Colonic mucosa (tissue), 4 donors: ENCODE measurements around the gene MTUS2. TPM values are rescaled to one million over a fixed set of nuclear protein-coding genes. Genes with fewer than 3 reads are reported as not detected.

Experiments
- DNase-seq: peaks from one replicate; pipeline ENCODE4 v3.0.0-alpha.2; 2020
- H3K27ac ChIP-seq: fragments of 200-600 bp; one replicate; pipeline ENCODE4 v1.8.0; 2021
- H3K27me3 ChIP-seq: fragments of 200-600 bp; one replicate; pipeline ENCODE4 v1.8.0; 2021
- H3K36me3 ChIP-seq: fragments of 200-600 bp; one replicate; pipeline ENCODE4 v1.8.0; 2021
- H3K4me1 ChIP-seq: fragments of 200-600 bp; one replicate; pipeline ENCODE4 v1.8.0; 2021; ENCODE audit warnings: mild to moderate bottlenecking
- H3K4me3 ChIP-seq: fragments of 200-600 bp; one replicate; pipeline ENCODE4 v1.8.0; 2021
- H3K9ac ChIP-seq, 2 donors: one replicate each; pipeline ENCODE4 v1.7.0; 2013; ENCODE audit warnings: control low read depth in 2 of 2, low read depth in 2 of 2, low read length in 2 of 2
- H3K9me3 ChIP-seq: fragments of 200-600 bp; one replicate; pipeline ENCODE4 v1.8.0; 2021
- CTCF ChIP-seq: fragments of 200-600 bp; IDR thresholded peaks from one replicate; pipeline ENCODE4 v1.8.0; 2022; ENCODE audit warnings: antibody characterized with exemption, mild to moderate bottlenecking
- intact Hi-C: fragments of 100-400 bp; cut with DNase I; formaldehyde crosslinking; loops from one replicate; pipeline ENCODE4 v1.14.1; 2022
- total RNA-seq, 2 donors: library from RNA; stranded (reverse); fragmentation: NEBNext Ultra II Directional in 1 of 2; extraction: Animal tissue kit (Norgen Biotek cat#: 25700) in 1 of 2; gene quantifications; one replicate each; pipeline ENCODE4 v1.2.1, GENCODE V29; 2021
- donor health status: healthy.
- donor health status: DM: no; HTN: no; CAD: no.
- donor health status: DM: no; HTN: no; CAD: no.

MTUS2 gene
- total RNA-seq, 2 donors from 2014 or later = 0.11 to 0.40 TPM

DNA sequence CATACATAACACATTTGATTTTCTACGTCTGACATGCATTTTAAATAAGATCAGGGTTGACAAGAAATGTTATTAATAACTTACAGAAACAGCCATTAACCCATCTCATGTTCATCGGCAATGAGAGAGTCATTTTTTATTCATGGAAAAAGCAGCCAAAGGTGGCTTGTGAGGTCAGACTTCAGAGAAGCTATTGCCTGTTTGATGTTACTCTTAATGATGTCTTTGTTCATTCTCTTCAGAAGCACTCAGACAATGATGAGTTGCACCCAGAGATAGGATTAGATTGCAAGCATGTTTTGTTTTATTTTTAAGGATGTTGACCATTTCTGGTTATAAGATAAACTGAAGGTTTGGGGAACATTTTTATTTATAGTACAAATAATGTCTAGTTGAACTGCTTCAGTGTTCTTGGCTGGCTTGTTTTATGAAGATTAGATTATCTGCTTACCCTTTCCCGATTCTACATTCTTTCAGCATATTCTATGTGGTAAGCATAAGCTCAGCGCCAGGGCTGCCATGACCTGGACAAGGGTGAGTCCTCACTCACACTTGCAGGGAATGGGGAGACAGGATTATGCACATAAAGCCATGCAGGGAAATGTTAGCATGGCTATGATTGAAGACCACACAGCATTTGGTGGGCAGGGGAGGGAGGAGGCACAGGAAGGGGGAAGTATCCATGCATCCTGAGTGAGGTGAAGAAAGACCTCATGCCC is 288.1 kb downstream of the MTUS2 start:
- intact Hi-C loops = no loop called here
- H3K9me3 ChIP-seq = no peaks in the 10 kb centered on the region
- no peaks in the 10 kb centered on the region for H3K27me3 ChIP-seq
- no peak overlapping the region for H3K9ac ChIP-seq
- H3K4me1 ChIP-seq = no peaks in the 10 kb centered on the region
- H3K4me3 ChIP-seq = no peak overlapping the region
- H3K36me3 ChIP-seq = no peaks in the 10 kb centered on the region
- TF ChIP-seq CTCF = no peak
- H3K27ac ChIP-seq = no peak overlapping the region
- no peak for DNase-seq

DNA sequence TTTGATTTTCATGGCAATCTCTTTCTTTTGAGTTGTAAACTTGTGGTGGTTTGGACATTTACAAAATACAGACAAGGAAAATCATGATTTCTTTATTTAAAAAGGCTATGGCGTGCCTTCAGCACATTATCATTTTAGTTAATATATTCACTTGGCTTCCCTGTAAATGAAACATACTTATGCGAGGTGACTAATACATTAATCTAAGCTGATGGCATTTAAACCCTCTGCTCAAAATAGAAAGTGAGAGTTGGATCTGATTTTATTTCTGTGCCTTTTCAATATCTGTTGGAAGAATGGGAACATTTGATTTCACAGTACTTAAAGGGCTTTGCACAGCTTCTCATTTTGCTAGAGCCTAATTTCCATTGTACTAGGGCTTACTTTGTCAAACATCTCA is 289.8 kb downstream of the MTUS2 start:
- TF ChIP-seq CTCF = no peak
- Histone ChIP-seq H3K9ac (no peak overlapping the region), H3K27ac (no peak overlapping the region), H3K36me3 (no peaks in the 10 kb centered on the region), H3K4me3 (no peak overlapping the region), H3K9me3 (no peaks in the 10 kb centered on the region), H3K4me1 (no peaks in the 10 kb centered on the region), H3K27me3 (no peaks in the 10 kb centered on the region)
- intact Hi-C loops = no loop called here
- DNase-seq = no peak

DNA sequence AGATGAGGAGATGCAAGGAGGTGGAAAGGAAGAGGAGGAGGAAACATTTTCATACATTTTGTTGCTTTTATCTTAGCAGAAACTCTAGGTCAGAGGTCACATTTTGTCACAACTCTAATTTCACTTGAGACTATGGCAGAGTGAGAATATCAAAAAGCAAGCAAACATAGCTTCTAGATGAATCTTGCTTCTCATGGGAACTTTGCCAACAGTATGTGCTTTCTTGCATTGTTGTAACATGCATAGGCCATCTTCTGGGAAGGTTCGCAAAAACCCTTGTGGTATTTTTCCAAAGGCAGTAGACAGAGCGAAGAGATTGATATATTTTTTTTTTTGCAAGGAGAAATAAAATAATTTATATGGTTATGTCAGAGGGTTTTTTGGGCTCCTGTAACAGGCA is 291.3 kb downstream of the MTUS2 start:
- Histone ChIP-seq H3K4me3 (no peak overlapping the region), H3K27ac (no peak overlapping the region), H3K27me3 (no peaks in the 10 kb centered on the region), H3K36me3 (no peaks in the 10 kb centered on the region), H3K4me1 (no peaks in the 10 kb centered on the region), H3K9ac (no peak overlapping the region), H3K9me3 (no peaks in the 10 kb centered on the region)
- no peak for DNase-seq
- TF ChIP-seq CTCF = no peak
- intact Hi-C loops = no loop called here

DNA sequence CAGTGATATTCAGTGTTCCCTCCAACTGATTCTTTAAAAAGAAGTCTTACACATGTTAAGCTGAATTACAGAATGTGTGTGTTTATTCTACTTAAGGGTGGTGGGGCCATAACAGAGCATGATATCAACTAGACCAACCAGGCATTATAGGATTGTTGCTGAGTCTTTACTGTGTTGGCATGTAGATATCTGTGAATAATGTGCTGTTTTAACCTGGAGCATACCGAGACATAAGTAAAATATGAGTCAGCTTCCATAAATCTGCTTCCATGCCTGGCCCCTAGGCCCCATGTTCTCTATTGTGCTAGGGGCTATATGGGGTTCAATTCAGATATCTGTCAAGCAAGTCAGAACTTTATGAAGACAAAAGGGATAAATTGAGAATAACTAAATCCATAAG is 295.7 kb downstream of the MTUS2 start:
- Histone ChIP-seq H3K9me3 (no peaks in the 10 kb centered on the region), H3K27ac (no peak overlapping the region), H3K4me1 (no peaks in the 10 kb centered on the region), H3K4me3 (no peak overlapping the region), H3K36me3 (no peaks in the 10 kb centered on the region), H3K27me3 (no peaks in the 10 kb centered on the region), H3K9ac (no peak overlapping the region)
- no peak for DNase-seq
- intact Hi-C loops = no loop called here
- TF ChIP-seq CTCF = no peak

DNA sequence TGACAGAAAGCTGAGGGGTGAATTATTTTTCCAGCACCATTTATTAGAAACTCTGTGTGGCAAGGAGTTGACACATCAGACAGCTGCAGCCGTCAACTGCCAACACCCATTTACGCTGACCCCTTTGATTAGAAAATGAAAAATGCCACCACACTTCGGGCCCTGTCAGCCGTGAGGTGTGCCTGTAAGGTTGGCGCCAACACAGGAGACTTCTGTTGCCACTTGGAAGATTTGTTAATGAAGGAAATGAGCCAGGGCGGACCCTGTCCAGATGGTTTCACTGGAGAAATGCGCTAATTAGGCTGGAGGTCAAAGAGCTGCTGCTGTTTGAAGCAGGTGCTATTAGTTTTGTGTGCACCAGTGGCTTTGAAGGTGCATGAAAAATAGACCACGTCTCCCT is 297.5 kb downstream of the MTUS2 start:
- no peak overlapping the region for H3K27ac ChIP-seq
- TF ChIP-seq CTCF = no peak
- H3K27me3 ChIP-seq = no peaks in the 10 kb centered on the region
- no peaks in the 10 kb centered on the region for H3K4me1 ChIP-seq
- no peak overlapping the region for H3K4me3 ChIP-seq
- intact Hi-C loops = no loop called here
- no peaks in the 10 kb centered on the region for H3K36me3 ChIP-seq
- H3K9me3 ChIP-seq = no peaks in the 10 kb centered on the region
- H3K9ac ChIP-seq = no peak overlapping the region
- DNase-seq = no peak
